Stimulated activated naive B cell treated with anti-CD40 and anti-IgM and Interleukin-4, amounts not matched to agents 10 μg/mL and 1 μg/mL and 100 μg/mL, for 72 hours (primary cell): ENCODE results near the gene SLC24A4.

Source experiments
- ATAC-seq, 2 donors: fragments of 150-1000 bp; cut with Tn5 transposase; replicated peaks; 2 replicates each; pipeline ENCODE4 v1.10.0; 2021; ENCODE audit warnings: moderate library complexity in 1 of 2
- DNase-seq: peaks from one replicate; pipeline ENCODE4 v3.0.0; 2021
- H3K27ac Mint-ChIP-seq: one replicate; pipeline ENCODE4 v1.8.0; 2022; ENCODE audit warnings: mild to moderate bottlenecking, mixed read lengths
- H3K27me3 Mint-ChIP-seq, 2 donors: one replicate each; pipeline ENCODE4 v1.8.0; 2022; ENCODE audit warnings: mixed read lengths in 2 of 2
- H3K36me3 Mint-ChIP-seq, 2 donors: one replicate each; pipeline ENCODE4 v1.8.0; 2022; ENCODE audit warnings: mixed read lengths in 2 of 2, mild to moderate bottlenecking in 1 of 2
- H3K4me1 Mint-ChIP-seq, 2 donors: one replicate each; pipeline ENCODE4 v1.8.0; 2022; ENCODE audit warnings: mixed read lengths in 2 of 2, mild to moderate bottlenecking in 1 of 2
- H3K4me3 Mint-ChIP-seq, 2 donors: one replicate each; pipeline ENCODE4 v1.8.0; 2022; ENCODE audit warnings: mild to moderate bottlenecking in 2 of 2, mixed read lengths in 2 of 2, moderate library complexity in 1 of 2
- H3K9me3 Mint-ChIP-seq, 2 donors: one replicate each; pipeline ENCODE4 v1.8.0; 2022; ENCODE audit warnings: mixed read lengths in 2 of 2, mild to moderate bottlenecking in 1 of 2

Gene SLC24A4

GRCh38 chr14:92503756-92504491, 181.0 kb downstream of the SLC24A4 start:
- Mint-ChIP-seq H3K4me1 (peaks cover 35 to 38% of the 10 kb centered on the region in 2 donors), H3K27ac (no peak overlapping the region), H3K27me3 (peaks cover 0 to 5% of the 10 kb centered on the region in 2 donors), H3K36me3 (no peaks in the 10 kb centered on the region), H3K4me3 (no peak overlapping the region), H3K9me3 (no peaks in the 10 kb centered on the region)
- no peak for ATAC-seq
- no peak for DNase-seq

DNA sequence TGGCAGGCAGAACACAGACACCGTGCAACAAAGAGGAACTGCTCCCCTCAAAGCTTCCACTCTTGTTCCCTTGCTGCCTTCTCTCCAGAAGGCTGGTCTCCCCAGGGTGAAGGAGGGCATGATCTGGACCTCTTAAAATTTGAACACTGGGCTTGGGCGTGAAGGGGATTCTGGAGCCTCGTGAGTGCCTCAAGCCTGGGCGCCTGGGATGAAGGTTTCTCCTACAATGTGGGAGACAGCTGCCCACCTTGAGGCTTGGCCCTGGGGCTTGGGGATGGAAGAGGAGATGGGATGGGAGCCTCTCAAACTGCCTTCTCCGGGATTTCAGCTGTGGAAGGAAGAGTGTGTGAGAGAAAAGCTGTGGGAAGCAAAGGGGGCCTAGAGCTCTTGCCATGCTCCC, 182.9 kb downstream of the SLC24A4 start:
- peaks cover 0 to 5% of the 10 kb centered on the region in 2 donors for H3K27me3 Mint-ChIP-seq
- H3K4me3 Mint-ChIP-seq: peak overlapping the region in 1 of 2 donors; percentile 41
- peaks cover 43 to 44% of the 10 kb centered on the region in 2 donors for H3K4me1 Mint-ChIP-seq
- peak in 1 of 2 donors; percentile 30 for ATAC-seq
- H3K36me3 Mint-ChIP-seq: no peaks in the 10 kb centered on the region
- DNase-seq: no peak
- peak overlapping the region; percentile 20 for H3K27ac Mint-ChIP-seq
- H3K9me3 Mint-ChIP-seq: no peaks in the 10 kb centered on the region

DNA sequence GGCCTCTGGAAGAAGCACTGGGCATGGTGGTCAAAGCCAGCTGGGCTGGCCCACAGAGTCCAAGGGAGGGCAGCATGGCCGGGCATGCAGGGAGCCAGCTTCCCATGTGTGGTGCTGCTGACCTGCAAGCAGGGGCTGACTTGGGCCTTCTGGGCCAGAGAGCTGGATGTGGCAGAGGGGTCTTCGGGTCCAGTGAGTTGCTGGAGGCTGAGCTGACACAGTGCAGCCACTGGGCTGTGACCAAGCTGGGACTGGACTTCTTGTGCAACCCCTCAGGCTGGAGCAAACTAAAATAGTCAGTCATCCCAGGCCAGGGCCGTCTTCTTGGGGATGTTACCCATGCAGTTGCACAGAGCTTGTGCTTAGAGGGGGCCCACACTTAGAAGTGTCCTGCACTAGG, 183.3 kb downstream of the SLC24A4 start:
- Mint-ChIP-seq H3K36me3 (no peaks in the 10 kb centered on the region), H3K27ac (no peak overlapping the region), H3K4me1 (peaks cover 43 to 47% of the 10 kb centered on the region in 2 donors), H3K4me3 (no peak overlapping the region), H3K27me3 (peaks cover 0 to 5% of the 10 kb centered on the region in 2 donors), H3K9me3 (no peaks in the 10 kb centered on the region)
- ATAC-seq: no peak
- no peak for DNase-seq

GRCh38 chr14:92507174-92507768, 184.3 kb downstream of the SLC24A4 start:
- Mint-ChIP-seq H3K4me1 (peaks cover 43 to 48% of the 10 kb centered on the region in 2 donors), H3K36me3 (no peaks in the 10 kb centered on the region), H3K9me3 (no peaks in the 10 kb centered on the region), H3K4me3 (no peak overlapping the region), H3K27ac (peak overlapping the region; percentile 31), H3K27me3 (peaks cover 0 to 5% of the 10 kb centered on the region in 2 donors)
- DNase-seq (peak; percentile 18), ATAC-seq (peak; percentile 89 to 91)

- ATAC-seq: no peak
- Mint-ChIP-seq H3K27ac (no peak overlapping the region), H3K9me3 (no peaks in the 10 kb centered on the region), H3K36me3 (no peaks in the 10 kb centered on the region), H3K4me3 (no peak overlapping the region), H3K27me3 (no peaks in the 10 kb centered on the region), H3K4me1 (peaks cover 37 to 40% of the 10 kb centered on the region in 2 donors)
- no peak for DNase-seq
Measured at GRCh38 chr14:92510972-92511371, 188.0 kb downstream of the SLC24A4 start.

- Mint-ChIP-seq H3K4me3 (no peak overlapping the region), H3K9me3 (no peaks in the 10 kb centered on the region)
- ATAC-seq: no peak
Measured at GRCh38 chr14:92511453-92512238, 188.7 kb downstream of the SLC24A4 start.

DNA sequence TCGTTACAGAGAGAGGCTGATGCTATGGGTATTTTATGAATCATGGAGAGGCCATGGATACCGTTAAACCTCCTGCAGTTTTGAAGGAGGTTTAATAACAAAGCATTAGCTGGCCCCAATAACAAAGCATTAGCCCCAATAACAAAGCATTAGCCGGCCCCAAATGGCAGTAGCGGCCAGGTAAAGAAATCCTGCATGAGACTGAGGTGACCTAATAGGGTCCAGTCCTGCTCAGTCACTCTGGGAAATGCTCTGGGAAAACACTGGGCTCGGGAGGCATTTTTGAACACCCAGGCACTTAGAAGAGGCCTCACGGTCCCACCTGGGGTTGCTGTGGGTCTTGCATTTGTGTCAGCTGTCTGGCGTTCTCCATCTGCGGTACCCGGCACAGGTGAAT, 189.8 kb downstream of the SLC24A4 start:
- Mint-ChIP-seq H3K27me3 (no peaks in the 10 kb centered on the region), H3K36me3 (no peaks in the 10 kb centered on the region), H3K4me3 (peak overlapping the region; percentile 41 to 88), H3K27ac (peak overlapping the region; percentile 3), H3K4me1 (peaks cover 34 to 39% of the 10 kb centered on the region in 2 donors), H3K9me3 (no peaks in the 10 kb centered on the region)
- no peak for DNase-seq
- ATAC-seq: no peak

More at GRCh38 chr14:92511453-92512238, 188.7 kb downstream of the SLC24A4 start:
- Mint-ChIP-seq H3K27me3 (no peaks in the 10 kb centered on the region), H3K4me1 (peaks cover 35 to 39% of the 10 kb centered on the region in 2 donors), H3K36me3 (no peaks in the 10 kb centered on the region), H3K27ac (peak overlapping the region; percentile 60)
- DNase-seq: no peak

DNA sequence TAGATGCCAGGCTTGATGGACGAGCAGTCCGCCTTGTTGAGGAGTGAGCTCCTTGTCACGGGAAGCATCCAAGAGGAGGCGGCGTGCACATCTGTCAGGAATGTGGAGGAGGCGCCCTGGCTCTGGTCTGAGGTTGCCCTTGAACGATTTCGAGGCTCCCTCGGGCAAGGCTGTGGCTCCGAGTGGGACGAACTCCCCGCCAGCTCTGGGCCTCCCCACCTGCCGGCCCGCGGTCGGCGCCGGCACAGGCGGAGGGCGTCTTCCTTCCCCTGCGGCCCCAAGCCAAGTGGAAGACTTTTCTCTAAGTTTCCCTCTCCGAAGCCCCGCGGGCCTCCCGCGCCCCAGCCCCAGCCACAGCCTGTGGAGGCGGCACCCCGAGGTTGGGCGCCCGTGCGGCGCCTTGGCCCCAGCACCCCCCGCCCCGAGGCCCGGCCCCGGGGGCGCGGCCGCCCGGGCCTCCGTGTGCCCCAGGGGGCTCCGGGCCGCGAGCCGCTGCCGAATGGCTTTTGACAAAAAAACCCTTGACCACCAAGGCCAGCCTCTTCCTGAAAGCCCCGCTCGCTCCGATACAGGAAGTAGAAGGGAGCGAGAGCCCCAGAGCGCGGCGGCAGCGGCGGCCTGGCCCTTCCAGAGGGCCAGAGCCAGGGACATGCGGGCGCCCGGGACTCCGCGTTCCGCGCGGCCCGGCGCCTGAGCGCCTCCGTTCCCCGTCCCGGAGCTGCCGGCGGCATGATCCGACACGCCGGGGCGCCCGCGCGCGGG, 190.4 kb downstream of the SLC24A4 start, which contains the start of gene RIN3:
Gene RIN3, plus strand, starts transcription at position 578 of the 762 bp plus-strand sequence. Its CDS starts 152 bp downstream, at position 730.
- peaks cover 30 to 45% of the 10 kb centered on the region in 2 donors for H3K4me1 Mint-ChIP-seq
- H3K27ac Mint-ChIP-seq: peak within 1 kb of the TSS; percentile 90
- peak; percentile 46 for DNase-seq
- no peaks in the 10 kb centered on the region for H3K27me3 Mint-ChIP-seq
- peak within 1 kb of the TSS; percentile 84 to 88 for H3K4me3 Mint-ChIP-seq
- H3K9me3 Mint-ChIP-seq: no peaks in the 10 kb centered on the region
- peak; percentile 76 for ATAC-seq
- no peaks in the 10 kb centered on the region for H3K36me3 Mint-ChIP-seq

DNA sequence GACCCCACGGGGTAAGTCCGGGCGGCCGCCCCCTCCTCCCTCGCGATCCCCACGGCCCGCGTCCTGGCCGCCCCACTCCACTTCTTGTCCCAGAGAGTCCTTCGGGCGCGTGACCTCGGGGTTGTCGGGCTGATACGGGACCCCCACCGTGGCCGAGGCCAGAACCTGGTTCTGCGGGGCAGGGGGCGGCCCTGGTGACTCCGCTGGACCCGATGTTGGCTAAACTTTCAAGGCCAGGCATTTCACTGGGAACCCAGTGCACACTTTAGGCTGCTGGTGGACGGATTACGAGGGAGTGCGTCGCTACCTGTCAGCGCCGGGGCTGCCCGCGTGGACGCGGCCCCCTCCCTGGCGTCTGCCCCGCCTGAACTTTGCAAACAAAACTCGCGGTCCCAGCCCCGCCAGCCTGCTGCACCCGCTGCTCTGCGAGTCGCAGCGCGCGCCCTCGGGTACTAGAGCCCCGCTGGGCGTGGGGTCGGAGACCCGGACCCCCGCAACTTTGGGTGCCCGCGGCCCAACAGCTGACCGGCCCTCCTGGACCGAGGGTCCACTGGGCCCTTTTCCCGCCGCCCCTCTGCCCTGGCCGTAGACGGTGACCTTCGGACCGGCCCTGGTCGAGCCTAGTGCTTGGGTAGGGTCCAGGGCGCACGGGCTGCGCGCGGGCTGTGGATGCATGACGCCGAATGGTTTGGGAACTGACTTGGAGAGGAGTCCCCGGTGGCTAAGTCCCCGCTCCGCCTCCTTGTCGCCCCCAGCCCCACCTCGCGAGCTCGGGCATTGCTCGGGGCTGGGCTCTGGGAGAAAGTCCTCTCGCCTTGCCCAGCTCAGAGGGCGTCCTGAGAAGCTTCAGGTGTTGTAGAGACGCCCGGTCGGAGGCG, 191.2 kb downstream of the SLC24A4 start:
- Mint-ChIP-seq H3K4me1 (peaks cover 33 to 51% of the 10 kb centered on the region in 2 donors), H3K36me3 (no peaks in the 10 kb centered on the region), H3K9me3 (no peaks in the 10 kb centered on the region), H3K27me3 (no peaks in the 10 kb centered on the region), H3K4me3 (peak overlapping the region; percentile 84 to 88), H3K27ac (peak overlapping the region; percentile 90)
- DNase-seq (no peak), ATAC-seq (peak; percentile 48 to 49)

DNA sequence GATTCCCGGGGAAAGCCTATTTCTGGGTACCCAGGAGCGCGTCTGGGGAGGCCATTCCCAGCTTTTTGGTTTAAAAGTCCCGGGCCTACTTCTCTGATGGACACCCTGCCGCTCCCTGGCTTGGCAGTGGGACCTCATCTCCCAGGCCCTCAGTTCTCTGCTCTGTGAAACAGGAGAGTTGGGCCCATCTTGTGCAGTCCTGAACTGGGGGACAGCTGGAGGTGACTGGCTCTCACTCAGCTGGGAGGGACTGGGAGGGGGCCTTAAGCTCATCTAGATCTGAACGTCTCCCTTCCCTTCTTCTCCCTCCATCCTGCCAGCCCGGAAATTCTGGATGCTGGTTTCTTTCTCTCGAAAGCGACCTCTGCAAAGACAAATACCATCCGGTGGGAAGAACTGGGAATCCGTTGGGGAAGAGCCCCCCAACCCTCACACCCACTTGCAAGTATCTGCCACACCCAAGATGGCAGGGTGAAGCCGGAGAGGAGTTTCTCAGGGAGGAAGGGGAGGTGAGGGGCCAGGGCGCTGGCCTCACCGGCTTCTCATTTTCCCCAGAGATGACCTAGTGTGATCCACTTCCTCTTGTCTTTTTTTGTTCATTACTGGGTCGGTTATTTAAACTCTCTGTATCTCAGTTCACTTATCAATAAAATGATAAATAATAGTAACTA, 192.0 kb downstream of the SLC24A4 start:
- peak overlapping the region; percentile 31 for H3K27ac Mint-ChIP-seq
- no peaks in the 10 kb centered on the region for H3K36me3 Mint-ChIP-seq
- no peaks in the 10 kb centered on the region for H3K27me3 Mint-ChIP-seq
- peaks cover 30 to 47% of the 10 kb centered on the region in 2 donors for H3K4me1 Mint-ChIP-seq
- H3K9me3 Mint-ChIP-seq: no peaks in the 10 kb centered on the region
- no peak for DNase-seq
- H3K4me3 Mint-ChIP-seq: peak overlapping the region; percentile 57 to 88
- ATAC-seq: no peak

GRCh38 chr14:92515546-92516343, 192.8 kb downstream of the SLC24A4 start:
- Mint-ChIP-seq H3K36me3 (peaks cover 0 to under 1% of the 10 kb centered on the region in 2 donors), H3K27ac (no peak overlapping the region), H3K9me3 (no peaks in the 10 kb centered on the region), H3K4me1 (peaks cover 29 to 46% of the 10 kb centered on the region in 2 donors), H3K4me3 (peak overlapping the region in 1 of 2 donors; percentile 57), H3K27me3 (no peaks in the 10 kb centered on the region)
- ATAC-seq: peak in 1 of 2 donors; percentile 30
- no peak for DNase-seq

GRCh38 chr14:92516344-92516965, 193.5 kb downstream of the SLC24A4 start:
- peaks cover 25 to 46% of the 10 kb centered on the region in 2 donors for H3K4me1 Mint-ChIP-seq
- ATAC-seq: no peak
- no peak for DNase-seq

More at GRCh38 chr14:92516344-92516965, 193.5 kb downstream of the SLC24A4 start:
- Mint-ChIP-seq H3K27me3 (no peaks in the 10 kb centered on the region), H3K9me3 (peaks cover 0 to 3% of the 10 kb centered on the region in 2 donors), H3K4me3 (no peak overlapping the region), H3K27ac (no peak overlapping the region), H3K36me3 (peaks cover 6 to 7% of the 10 kb centered on the region in 2 donors)
